Breast epithelium (tissue), 4 donors: ENCODE measurements around the gene TBCK. TPM values are rescaled to one million over a fixed set of nuclear protein-coding genes. Genes with fewer than 3 reads are reported as not detected.

Experiments
- DNase-seq, 2 donors: peaks; one replicate each; pipeline ENCODE4 v3.0.0-alpha.2; 2019; ENCODE audit warnings: low spot score in 2 of 2
- H3K27ac ChIP-seq, 2 donors: fragments of 200-600 bp; sonication (generic) in 1 of 2; one replicate each; pipeline ENCODE4 v1.5.1; 2016 to 2019; ENCODE audit warnings: mild to moderate bottlenecking in 1 of 2
- H3K27me3 ChIP-seq, 2 donors: fragments of 200-600 bp; sonication (generic) in 1 of 2; one replicate each; pipeline versions ENCODE4 v1.5.1 to v1.6.0; 2017 to 2019; ENCODE audit warnings: control low read depth in 1 of 2, mild to moderate bottlenecking in 1 of 2
- H3K36me3 ChIP-seq: fragments of 200-600 bp; one replicate; pipeline ENCODE4 v1.5.1; 2019
- H3K4me1 ChIP-seq, 2 donors: fragments of 200-600 bp; sonication (generic); one replicate each; pipeline ENCODE4 v1.5.1; 2016 to 2019; ENCODE audit warnings: control low read depth in 1 of 2
- H3K4me3 ChIP-seq, 3 donors: fragments of 200-600 bp; sonication (generic); 1 replicate in 2 of 3; 2 replicates in 1 of 3; pipeline ENCODE4 v1.5.1; 2016 to 2019; ENCODE audit warnings: mild to moderate bottlenecking in 3 of 3, moderate library complexity in 2 of 3
- H3K9me3 ChIP-seq, 2 donors: fragments of 200-600 bp; sonication (generic) in 1 of 2; one replicate each; pipeline ENCODE4 v1.5.1; 2016 to 2019; ENCODE audit warnings: control low read depth in 1 of 2
- CTCF ChIP-seq, 3 donors: fragments of 450-650 bp; IDR thresholded peaks; one replicate each; pipeline ENCODE4 v1.5.1; 2016 to 2017; ENCODE audit warnings: antibody characterized with exemption in 3 of 3, mild to moderate bottlenecking in 3 of 3, moderate library complexity in 3 of 3
- POLR2A ChIP-seq: fragments of 450-650 bp; IDR thresholded peaks from one replicate; pipeline ENCODE4 v1.6.1; 2016; ENCODE audit warnings: antibody characterized with exemption, mild to moderate bottlenecking, moderate library complexity
- POLR2AphosphoS5 ChIP-seq, 3 donors: sonication (generic); formaldehyde crosslinking; IDR thresholded peaks; one replicate each; pipeline ENCODE4 v1.6.1; 2017; ENCODE audit warnings: antibody characterized with exemption in 3 of 3
- intact Hi-C: fragments of 100-400 bp; cut with DNase I; formaldehyde crosslinking; loops from one replicate; pipeline ENCODE4 v1.15.1; 2023; ENCODE audit warnings: low total_unique reads
- total RNA-seq, 3 donors: library from RNA; depleted of rRNA; stranded (reverse); fragments of >200 nt; gene quantifications; one replicate each; pipeline ENCODE4 v1.1.0, GENCODE V29; 2016

The TBCK gene
- total RNA-seq, 3 donors from 2014 or later, result 46.9 to 82.3 (median 57.0) TPM

- TF ChIP-seq POLR2A (no peak), CTCF (IDR thresholded peaks at IDR 0.05) (no peak), POLR2AphosphoS5 (IDR thresholded peaks at IDR 0.05) (no peak)
These were observed 321.9 kb downstream of the TBCK start for GRCh38 chr4:105994061-105994460.

GRCh38 chr4:105992641-105993305 lies 323.2 kb downstream of the TBCK start:
- no peak for DNase-seq
- no peak for TF ChIP-seq POLR2AphosphoS5 (IDR thresholded peaks at IDR 0.05)
- intact Hi-C loops, result no loop called here
- H3K27ac ChIP-seq, result no peak overlapping the region
- no peak overlapping the region for H3K4me3 ChIP-seq
- H3K4me1 ChIP-seq, result peaks cover 0 to 7% of the 10 kb centered on the region in 2 donors
- H3K36me3 ChIP-seq, result no peaks in the 10 kb centered on the region
- H3K9me3 ChIP-seq, result no peaks in the 10 kb centered on the region
- H3K27me3 ChIP-seq, result no peaks in the 10 kb centered on the region

More at GRCh38 chr4:105994061-105994460, 321.9 kb downstream of the TBCK start:
- peak; percentile 40 to 73 for DNase-seq
- H3K9me3 ChIP-seq, result no peaks in the 10 kb centered on the region
- H3K36me3 ChIP-seq, result no peaks in the 10 kb centered on the region
- peak overlapping the region; percentile 38 to 57 for H3K27ac ChIP-seq
- peaks cover 0 to 7% of the 10 kb centered on the region in 2 donors for H3K4me1 ChIP-seq
- H3K4me3 ChIP-seq, result no peak overlapping the region
- no peaks in the 10 kb centered on the region for H3K27me3 ChIP-seq
- intact Hi-C loops, result loop anchor here (1.0 kb wide), 1 partner anchor 29 kb away; no protein-coding TSS in a partner anchor

- Histone ChIP-seq H3K27ac (peak overlapping the region; percentile 78 to 87), H3K36me3 (no peaks in the 10 kb centered on the region), H3K27me3 (no peaks in the 10 kb centered on the region), H3K4me1 (peaks cover 0 to 7% of the 10 kb centered on the region in 2 donors), H3K4me3 (no peak overlapping the region), H3K9me3 (no peaks in the 10 kb centered on the region)
- intact Hi-C loops, result no loop called here
- TF ChIP-seq CTCF (IDR thresholded peaks at IDR 0.05), result no peak
- TF ChIP-seq POLR2A, result no peak
- no peak for TF ChIP-seq POLR2AphosphoS5 (IDR thresholded peaks at IDR 0.05)
- DNase-seq, result no peak
These were observed 324.3 kb downstream of the TBCK start for GRCh38 chr4:105991726-105992125.

Other genes starting within 250 kb of the TBCK start
- gene AIMP1, start 341 bp upstream of the TBCK start, total RNA-seq, result 10 to 100 TPM; 25.3 to 34.4 (median 28.2) TPM
- gene GIMD1, start 52.6 kb upstream of the TBCK start, total RNA-seq, result not detected